OCI-LY1 (cell line): Measurements from ENCODE around the gene INHBC.

ENCODE experiments used
- H2AFZ ChIP-seq: fragments of 200-600 bp; sonication (generic), shearing (Covaris generic); 2 replicates; pipeline ENCODE4 v1.6.0; 2014; ENCODE audit warnings: antibody characterized with exemption, mild to moderate bottlenecking, low read length
- H3F3A ChIP-seq: fragments of 200-600 bp; sonication (generic), shearing (Covaris generic); 2 replicates; pipeline ENCODE4 v1.6.0; 2014; ENCODE audit warnings: mild to moderate bottlenecking, antibody characterized with exemption, low read length, moderate library complexity; ENCODE audit not compliant: insufficient read depth
- H3K27ac ChIP-seq: fragments of 200-600 bp; sonication (generic); 2 replicates; pipeline ENCODE4 v1.5.1; 2014; ENCODE audit warnings: low read length, mixed run types, mild to moderate bottlenecking, low read depth; ENCODE audit not compliant: poor library complexity, severe bottlenecking
- H3K27me3 ChIP-seq: fragments of 200-600 bp; sonication (generic); 2 replicates; pipeline ENCODE4 v1.6.0; 2014; ENCODE audit warnings: antibody characterized with exemption, mild to moderate bottlenecking, low read length, moderate library complexity; ENCODE audit not compliant: insufficient read depth
- H3K36me3 ChIP-seq: fragments of 200-600 bp; sonication (generic); 2 replicates; pipeline ENCODE4 v1.6.1; 2014; ENCODE audit warnings: mild to moderate bottlenecking, antibody characterized with exemption, low read length, moderate library complexity, mixed read lengths; ENCODE audit not compliant: insufficient read depth
- H3K4me1 ChIP-seq: fragments of 200-600 bp; sonication (generic); 2 replicates; pipeline ENCODE4 v1.5.1; 2014; ENCODE audit warnings: mild to moderate bottlenecking, low read length, moderate library complexity; ENCODE audit not compliant: insufficient read depth, severe bottlenecking
- H3K4me2 ChIP-seq: fragments of 200-600 bp; sonication (generic), shearing (Covaris generic); 2 replicates; pipeline ENCODE4 v1.6.1; 2014; ENCODE audit warnings: low read length
- H3K4me3 ChIP-seq: fragments of 200-600 bp; sonication (generic); 2 replicates; pipeline ENCODE4 v1.5.1; 2014; ENCODE audit warnings: low read length, low read depth, mild to moderate bottlenecking, mixed read lengths; ENCODE audit not compliant: poor library complexity, severe bottlenecking
- H3K79me2 ChIP-seq: fragments of 200-600 bp; shearing (Covaris generic); 2 replicates; pipeline ENCODE4 v1.6.1; 2016; ENCODE audit warnings: mixed run types, low read length, mixed read lengths; ENCODE audit not compliant: insufficient read depth
- H3K9ac ChIP-seq: fragments of 200-600 bp; sonication (generic), shearing (Covaris generic); 2 replicates; pipeline ENCODE4 v1.6.1; 2014; ENCODE audit warnings: mild to moderate bottlenecking, low read length, mixed read lengths
- H3K9me2 ChIP-seq: fragments of 200-600 bp; sonication (generic), shearing (Covaris generic); 2 replicates; pipeline ENCODE4 v1.6.1; 2014; ENCODE audit warnings: low read depth, mild to moderate bottlenecking, low read length, mixed read lengths
- H3K9me3 ChIP-seq: fragments of 200-600 bp; shearing (Covaris generic); 2 replicates; pipeline ENCODE4 v1.6.1; 2014; ENCODE audit warnings: low read length, mixed read lengths
- H4K20me1 ChIP-seq: fragments of 200-600 bp; sonication (generic), shearing (Covaris generic); 2 replicates; pipeline ENCODE4 v1.6.0; 2016; ENCODE audit warnings: mild to moderate bottlenecking, low read length; ENCODE audit not compliant: insufficient read depth
- EZH2 ChIP-seq: fragments of 200-600 bp; sonication (generic), shearing (Covaris generic); IDR thresholded peaks from 2 replicates; pipeline ENCODE4 v1.8.0; 2017; ENCODE audit warnings: borderline replicate concordance, mixed run types, mild to moderate bottlenecking, antibody characterized with exemption, low read length, moderate library complexity, mixed read lengths
- TF ChIP-seq, protein P1 (sequence below): fragments of 200-600 bp; sonication (generic), shearing (Covaris generic); IDR thresholded peaks from 2 replicates; pipeline ENCODE4 v1.5.1; 2017; ENCODE audit warnings: mild to moderate bottlenecking, antibody characterized with exemption, low read length, moderate library complexity, mixed read lengths

Gene INHBC

GRCh38 chr12:57481671-57482070 is 47.1 kb downstream of the INHBC start:
- Histone ChIP-seq H3K4me2 (no peak overlapping the region), H3K79me2 (no peaks in the 10 kb centered on the region), H3K9ac (no peak overlapping the region), H3F3A (no peaks in the 10 kb centered on the region), H3K4me1 (peaks cover 44% of the 10 kb centered on the region), H2AFZ (no peak overlapping the region), H3K27ac (no peak overlapping the region), H3K9me3 (no peaks in the 10 kb centered on the region), H3K27me3 (no peaks in the 10 kb centered on the region), H3K4me3 (no peak overlapping the region), H3K36me3 (no peaks in the 10 kb centered on the region), H3K9me2 (no peaks in the 10 kb centered on the region), H4K20me1 (no peaks in the 10 kb centered on the region)
- TF ChIP-seq EZH2 = no peak
- TF ChIP-seq, protein P1, sequence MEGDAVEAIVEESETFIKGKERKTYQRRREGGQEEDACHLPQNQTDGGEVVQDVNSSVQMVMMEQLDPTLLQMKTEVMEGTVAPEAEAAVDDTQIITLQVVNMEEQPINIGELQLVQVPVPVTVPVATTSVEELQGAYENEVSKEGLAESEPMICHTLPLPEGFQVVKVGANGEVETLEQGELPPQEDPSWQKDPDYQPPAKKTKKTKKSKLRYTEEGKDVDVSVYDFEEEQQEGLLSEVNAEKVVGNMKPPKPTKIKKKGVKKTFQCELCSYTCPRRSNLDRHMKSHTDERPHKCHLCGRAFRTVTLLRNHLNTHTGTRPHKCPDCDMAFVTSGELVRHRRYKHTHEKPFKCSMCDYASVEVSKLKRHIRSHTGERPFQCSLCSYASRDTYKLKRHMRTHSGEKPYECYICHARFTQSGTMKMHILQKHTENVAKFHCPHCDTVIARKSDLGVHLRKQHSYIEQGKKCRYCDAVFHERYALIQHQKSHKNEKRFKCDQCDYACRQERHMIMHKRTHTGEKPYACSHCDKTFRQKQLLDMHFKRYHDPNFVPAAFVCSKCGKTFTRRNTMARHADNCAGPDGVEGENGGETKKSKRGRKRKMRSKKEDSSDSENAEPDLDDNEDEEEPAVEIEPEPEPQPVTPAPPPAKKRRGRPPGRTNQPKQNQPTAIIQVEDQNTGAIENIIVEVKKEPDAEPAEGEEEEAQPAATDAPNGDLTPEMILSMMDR = no peak

- TF ChIP-seq, protein P1 = no peak
- TF ChIP-seq EZH2 = no peak
- H3K79me2 ChIP-seq = peaks cover 5% of the 10 kb centered on the region
- no peak overlapping the region for H3K4me2 ChIP-seq
- no peak overlapping the region for H3K4me3 ChIP-seq
- H3K36me3 ChIP-seq = no peaks in the 10 kb centered on the region
- H2AFZ ChIP-seq = no peak overlapping the region
- H3K27me3 ChIP-seq = no peaks in the 10 kb centered on the region
- no peak overlapping the region for H3K27ac ChIP-seq
- H4K20me1 ChIP-seq = no peaks in the 10 kb centered on the region
- no peaks in the 10 kb centered on the region for H3K9me3 ChIP-seq
- no peaks in the 10 kb centered on the region for H3F3A ChIP-seq
- no peak overlapping the region for H3K9ac ChIP-seq
- H3K4me1 ChIP-seq = peaks cover 32% of the 10 kb centered on the region
- no peaks in the 10 kb centered on the region for H3K9me2 ChIP-seq
Measured at GRCh38 chr12:57483466-57483865, 48.9 kb downstream of the INHBC start.

GRCh38 chr12:57485695-57486094 is 51.1 kb downstream of the INHBC start:
- Histone ChIP-seq H3K4me3 (no peak overlapping the region), H3K27ac (no peak overlapping the region), H2AFZ (no peak overlapping the region), H3K27me3 (no peaks in the 10 kb centered on the region), H3K4me2 (no peak overlapping the region), H3K9ac (no peak overlapping the region), H3K4me1 (peaks cover 21% of the 10 kb centered on the region), H3K9me3 (no peaks in the 10 kb centered on the region), H4K20me1 (no peaks in the 10 kb centered on the region), H3K9me2 (no peaks in the 10 kb centered on the region), H3F3A (no peaks in the 10 kb centered on the region), H3K79me2 (peaks cover 16% of the 10 kb centered on the region), H3K36me3 (peaks cover 18% of the 10 kb centered on the region)
- TF ChIP-seq, protein P1 = no peak
- TF ChIP-seq EZH2 = no peak
